Thyroid gland (tissue), 4 donors: Measurements from ENCODE around the gene ANKRD33B.

Source experiments
- CTCF ChIP-seq, 6 experiments: fragments of 200-600 bp in 3 of 6; fragments of 450-650 bp in 3 of 6; sonication (generic) in 3 of 6; IDR thresholded peaks; one replicate each; pipeline ENCODE4 v1.5.1; 2016 to 2019; ENCODE audit warnings: antibody characterized with exemption in 6 of 6, mild to moderate bottlenecking in 2 of 6, inconsistent platforms in 1 of 6, moderate library complexity in 1 of 6
- POLR2A ChIP-seq, 2 donors: fragments of 450-650 bp; IDR thresholded peaks; one replicate each; pipeline ENCODE4 v1.6.1; 2017; ENCODE audit warnings: antibody characterized with exemption in 2 of 2, mild to moderate bottlenecking in 2 of 2, moderate library complexity in 1 of 2

GRCh38 chr5:10543585-10544040 lies 20.3 kb upstream of the ANKRD33B start:
- TF ChIP-seq CTCF (IDR thresholded peaks at IDR 0.05) (no peak), POLR2A (IDR thresholded peaks at IDR 0.05) (no peak)
